Stimulated activated CD8-positive, alpha-beta memory T cell treated with anti-CD3 and anti-CD28 coated beads, Interleukin-7, amount 100 ng/mL, for 48 hours (primary cell): ENCODE data around the gene CDH12.
"Not testable (repeated sequence)": the region's sequence is repeated elsewhere in the genome, so short reads cannot be mapped to it uniquely, and the experiment has no call there.

Experiments used
- DNase-seq, 2 donors: peaks; one replicate each; pipeline ENCODE4 v3.0.0-alpha.2; 2020; ENCODE audit warnings: low read depth in 1 of 2; ENCODE audit errors: extremely low read depth in 1 of 2

The CDH12 gene

GRCh38 chr5:22053195-22053594, 799.9 kb downstream of the CDH12 start:
- DNase-seq = no peak

- DNase-seq = no peak
Observed at GRCh38 chr5:22051881-22052280, 801.3 kb downstream of the CDH12 start.

- DNase-seq = no peak
Observed at GRCh38 chr5:22050931-22051330, 802.2 kb downstream of the CDH12 start.

- no peak for DNase-seq
Observed at GRCh38 chr5:22044229-22044628, 808.9 kb downstream of the CDH12 start.

GRCh38 chr5:22036061-22036460, 817.1 kb downstream of the CDH12 start:
- DNase-seq = no peak

GRCh38 chr5:22033066-22033465, 820.1 kb downstream of the CDH12 start:
- no peak for DNase-seq

- DNase-seq = no peak
Observed at GRCh38 chr5:22023784-22024183, 829.4 kb downstream of the CDH12 start.

- not testable (repeated sequence) for DNase-seq
Observed at GRCh38 chr5:22012893-22013292, 840.3 kb downstream of the CDH12 start.

- DNase-seq = not testable (repeated sequence)
Observed at GRCh38 chr5:22010808-22011207, 842.3 kb downstream of the CDH12 start.

- DNase-seq = not testable (repeated sequence)
Observed at GRCh38 chr5:22001097-22001496, 852.0 kb downstream of the CDH12 start.

- DNase-seq = not testable (repeated sequence)
Observed at GRCh38 chr5:21985799-21986198, 867.3 kb downstream of the CDH12 start.

GRCh38 chr5:21951571-21951970, 901.6 kb downstream of the CDH12 start:
- not testable (repeated sequence) for DNase-seq

GRCh38 chr5:21931116-21931515, 922.0 kb downstream of the CDH12 start:
- no peak for DNase-seq

GRCh38 chr5:21919414-21920022, 933.6 kb downstream of the CDH12 start:
- no peak for DNase-seq

GRCh38 chr5:21918451-21918850, 934.7 kb downstream of the CDH12 start:
- no peak for DNase-seq

- DNase-seq = no peak
Observed at GRCh38 chr5:21910731-21911130, 942.4 kb downstream of the CDH12 start.

- no peak for DNase-seq
Observed at GRCh38 chr5:21895766-21896350, 957.3 kb downstream of the CDH12 start.

GRCh38 chr5:21893161-21893560, 960.0 kb downstream of the CDH12 start:
- DNase-seq = no peak

- no peak for DNase-seq
Observed at GRCh38 chr5:21889581-21889980, 963.6 kb downstream of the CDH12 start.

GRCh38 chr5:21882074-21882745, 970.9 kb downstream of the CDH12 start:
- no peak for DNase-seq

- no peak for DNase-seq
Observed at GRCh38 chr5:21880164-21880563, 973.0 kb downstream of the CDH12 start.

- DNase-seq = no peak
Observed at GRCh38 chr5:21862986-21863385, 990.2 kb downstream of the CDH12 start.
